Parathyroid adenoma (tissue), 2 donors: ENCODE data around the gene CGB7.

Experiments used
- H2AFZ ChIP-seq: fragments of 300-600 bp; sonication (generic); one replicate; pipeline ENCODE4 v1.7.0; 2017; ENCODE audit warnings: antibody characterized with exemption, mild to moderate bottlenecking
- H3K27ac ChIP-seq: fragments of 300-600 bp; sonication (generic); one replicate; pipeline ENCODE4 v1.7.0; 2017
- H3K27me3 ChIP-seq: fragments of 300-600 bp; sonication (generic); one replicate; pipeline ENCODE4 v1.7.0; 2017; ENCODE audit warnings: low read length; ENCODE audit not compliant: control insufficient read depth, insufficient read depth
- H3K36me3 ChIP-seq: fragments of 300-600 bp; sonication (generic); one replicate; pipeline ENCODE4 v1.7.0; 2017; ENCODE audit warnings: low read length; ENCODE audit not compliant: control insufficient read depth, insufficient read depth
- H3K4me1 ChIP-seq: fragments of 300-600 bp; sonication (generic); one replicate; pipeline ENCODE4 v1.7.0; 2017; ENCODE audit warnings: control low read depth
- H3K4me2 ChIP-seq: fragments of 300-600 bp; sonication (generic); one replicate; pipeline ENCODE4 v1.7.0; 2017; ENCODE audit warnings: low read length
- H3K4me3 ChIP-seq: fragments of 300-600 bp; sonication (generic); one replicate; pipeline ENCODE4 v1.7.0; 2017; ENCODE audit warnings: low read depth, low read length
- H3K79me2 ChIP-seq: fragments of 300-600 bp; sonication (generic); one replicate; pipeline ENCODE4 v1.7.0; 2017; ENCODE audit warnings: control low read depth
- H3K9ac ChIP-seq: fragments of 300-600 bp; sonication (generic); one replicate; pipeline ENCODE4 v1.7.0; 2017; ENCODE audit warnings: mild to moderate bottlenecking
- H3K9me3 ChIP-seq: fragments of 300-600 bp; sonication (generic); one replicate; pipeline ENCODE4 v1.7.0; 2017; ENCODE audit warnings: low read length; ENCODE audit not compliant: control insufficient read depth
- TF ChIP-seq, protein P1 (sequence below): fragments of 300-600 bp; sonication (generic); IDR thresholded peaks from one replicate; pipeline ENCODE4 v1.7.0; 2017; ENCODE audit warnings: antibody characterized with exemption, mild to moderate bottlenecking
- donor health status: primary hyperparathyroidism.

The CGB7 gene

DNA sequence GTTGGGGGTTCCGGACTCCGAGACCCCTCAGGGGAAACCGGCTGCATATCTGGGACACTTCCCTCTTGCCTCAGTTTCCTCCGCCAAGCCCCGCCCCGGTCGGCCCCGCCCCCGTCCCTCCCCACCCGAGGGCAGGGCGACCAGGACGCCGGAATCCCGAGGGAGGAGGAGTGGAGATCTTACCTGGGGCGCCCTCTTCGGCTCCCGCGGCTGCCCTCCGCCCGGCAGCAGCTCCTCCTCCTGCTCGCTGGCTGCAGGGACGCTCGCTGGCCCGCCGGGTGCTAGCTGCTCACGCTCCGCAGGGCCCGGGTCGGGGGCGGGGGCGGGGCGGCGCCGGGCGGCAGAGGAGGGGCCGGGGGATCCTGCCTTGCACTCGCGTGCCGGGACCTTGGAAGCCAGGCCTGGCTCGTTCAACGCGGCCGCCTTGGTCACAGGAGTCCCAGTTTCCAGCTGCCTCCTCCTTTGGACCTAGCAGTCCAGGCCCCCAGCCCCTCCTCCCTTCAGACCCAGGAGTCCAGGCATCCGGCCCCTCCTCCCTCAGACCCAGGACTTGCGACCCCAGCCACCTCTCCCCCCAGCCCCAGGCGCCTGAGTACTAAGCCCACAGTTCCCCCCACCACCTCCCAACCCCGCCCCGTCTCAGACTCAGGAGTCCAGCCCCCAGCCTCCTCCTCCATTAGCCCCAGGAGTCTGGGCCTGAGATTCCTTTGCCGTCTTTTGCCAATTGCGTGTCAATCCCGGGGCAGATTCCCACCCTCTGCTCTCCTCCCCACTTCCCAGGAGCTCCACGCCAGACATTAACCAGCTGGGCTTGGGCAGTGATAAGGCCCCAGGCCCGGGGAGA lies 7.4 kb upstream of the CGB7 start, which contains the start of gene NTF4:
Gene NTF4 (minus strand): TSS at position 51 of the 844 bp plus-strand sequence. CDS start 2,821 bp downstream, outside the sequence.
- Histone ChIP-seq H3K4me2 (peak within 1 kb of the TSS; percentile 49), H3K4me3 (peak within 1 kb of the TSS; percentile 16), H3K9me3 (no peaks in the 10 kb centered on the region), H2AFZ (no peak within 1 kb of the TSS), H3K27ac (no peak within 1 kb of the TSS), H3K79me2 (no peaks in the 10 kb centered on the region), H3K4me1 (no peaks in the 10 kb centered on the region), H3K27me3 (no peaks in the 10 kb centered on the region), H3K36me3 (no peaks in the 10 kb centered on the region), H3K9ac (no peak within 1 kb of the TSS)
- TF ChIP-seq, protein P1, sequence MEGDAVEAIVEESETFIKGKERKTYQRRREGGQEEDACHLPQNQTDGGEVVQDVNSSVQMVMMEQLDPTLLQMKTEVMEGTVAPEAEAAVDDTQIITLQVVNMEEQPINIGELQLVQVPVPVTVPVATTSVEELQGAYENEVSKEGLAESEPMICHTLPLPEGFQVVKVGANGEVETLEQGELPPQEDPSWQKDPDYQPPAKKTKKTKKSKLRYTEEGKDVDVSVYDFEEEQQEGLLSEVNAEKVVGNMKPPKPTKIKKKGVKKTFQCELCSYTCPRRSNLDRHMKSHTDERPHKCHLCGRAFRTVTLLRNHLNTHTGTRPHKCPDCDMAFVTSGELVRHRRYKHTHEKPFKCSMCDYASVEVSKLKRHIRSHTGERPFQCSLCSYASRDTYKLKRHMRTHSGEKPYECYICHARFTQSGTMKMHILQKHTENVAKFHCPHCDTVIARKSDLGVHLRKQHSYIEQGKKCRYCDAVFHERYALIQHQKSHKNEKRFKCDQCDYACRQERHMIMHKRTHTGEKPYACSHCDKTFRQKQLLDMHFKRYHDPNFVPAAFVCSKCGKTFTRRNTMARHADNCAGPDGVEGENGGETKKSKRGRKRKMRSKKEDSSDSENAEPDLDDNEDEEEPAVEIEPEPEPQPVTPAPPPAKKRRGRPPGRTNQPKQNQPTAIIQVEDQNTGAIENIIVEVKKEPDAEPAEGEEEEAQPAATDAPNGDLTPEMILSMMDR = no peak

DNA sequence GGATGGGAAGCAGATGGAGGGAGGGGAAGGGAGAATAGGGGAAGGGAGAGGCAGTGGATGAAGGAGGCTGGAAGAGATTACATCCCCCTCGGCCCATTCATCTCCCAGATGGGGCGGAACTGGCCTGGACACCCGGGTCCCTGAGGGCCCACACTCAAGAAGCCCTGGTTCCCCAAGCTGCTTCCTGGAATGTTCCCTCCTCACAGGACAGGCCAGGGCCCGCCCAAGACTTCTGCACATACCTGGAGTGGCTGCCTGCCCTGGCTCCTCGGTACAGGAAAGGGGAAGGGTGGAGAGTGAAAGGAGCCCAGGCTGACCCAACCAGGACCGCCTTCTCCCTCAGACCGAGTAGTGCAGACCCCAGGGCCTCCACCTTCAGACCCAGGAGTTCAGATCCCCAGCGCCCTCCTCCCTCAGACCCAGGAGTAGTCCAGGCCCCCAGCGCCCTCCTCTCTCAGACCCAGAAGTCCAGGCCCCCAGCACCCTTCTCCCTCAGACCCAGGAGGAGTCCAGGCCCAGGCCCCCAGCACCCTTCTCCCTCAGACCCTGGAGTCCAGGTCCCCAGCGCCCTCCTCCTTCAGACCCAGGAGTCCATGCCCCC lies 6.6 kb upstream of the CGB7 start:
- Histone ChIP-seq H3K79me2 (no peaks in the 10 kb centered on the region), H3K36me3 (no peaks in the 10 kb centered on the region), H3K4me1 (no peaks in the 10 kb centered on the region), H3K9me3 (no peaks in the 10 kb centered on the region), H3K27me3 (no peaks in the 10 kb centered on the region), H3K9ac (no peak overlapping the region), H2AFZ (no peak overlapping the region), H3K4me3 (no peak overlapping the region), H3K27ac (no peak overlapping the region), H3K4me2 (no peak overlapping the region)
- TF ChIP-seq, protein P1 = no peak

DNA sequence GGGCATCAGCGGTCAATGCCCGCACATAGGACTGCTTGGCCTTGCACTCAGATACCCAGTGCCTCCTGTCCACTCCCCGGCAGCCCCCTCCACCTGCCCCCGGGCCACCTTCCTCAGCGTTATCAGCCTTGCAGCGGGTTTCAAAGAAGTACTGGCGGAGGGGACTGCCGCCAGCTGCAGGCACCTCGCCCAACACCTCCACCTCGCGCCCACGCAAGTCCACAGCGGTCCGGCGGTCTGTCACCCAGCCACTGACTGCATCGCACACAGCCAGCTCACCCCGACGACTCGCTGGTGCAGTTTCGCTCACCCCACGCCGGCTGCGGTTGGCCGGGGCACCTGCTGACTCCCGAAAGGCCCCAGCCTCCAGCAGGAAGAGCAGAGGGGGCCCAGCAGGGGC lies 3.9 kb upstream of the CGB7 start:
- Histone ChIP-seq H3K4me1 (peaks cover 4% of the 10 kb centered on the region), H3K9me3 (no peaks in the 10 kb centered on the region), H3K9ac (no peak overlapping the region), H3K4me2 (no peak overlapping the region), H3K36me3 (no peaks in the 10 kb centered on the region), H3K79me2 (no peaks in the 10 kb centered on the region), H3K27me3 (no peaks in the 10 kb centered on the region), H3K4me3 (no peak overlapping the region), H3K27ac (no peak overlapping the region), H2AFZ (no peak overlapping the region)
- TF ChIP-seq, protein P1 = no peak

DNA sequence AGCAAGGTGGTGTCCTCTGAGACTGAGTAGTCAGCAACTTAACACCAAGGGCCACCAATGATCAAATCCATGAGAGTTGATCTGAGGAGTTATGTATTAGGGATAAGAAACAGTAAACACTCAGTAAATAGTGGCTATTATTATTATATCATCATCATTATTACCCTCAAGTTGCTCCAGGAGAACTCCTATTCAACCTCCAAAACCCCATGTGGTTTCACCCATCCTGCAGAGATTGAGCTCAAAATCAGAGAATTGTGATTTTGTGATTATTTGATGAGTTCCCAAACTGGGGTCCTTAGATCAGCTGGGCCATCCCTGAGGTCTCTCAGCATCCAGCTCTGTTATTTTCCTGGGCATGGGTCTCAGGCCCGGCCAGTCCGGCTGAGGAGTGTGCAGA lies 3.5 kb upstream of the CGB7 start:
- Histone ChIP-seq H3K27ac (no peak overlapping the region), H3K36me3 (no peaks in the 10 kb centered on the region), H3K4me3 (no peak overlapping the region), H3K9ac (no peak overlapping the region), H3K79me2 (no peaks in the 10 kb centered on the region), H3K4me1 (peaks cover 4% of the 10 kb centered on the region), H3K9me3 (no peaks in the 10 kb centered on the region), H3K27me3 (no peaks in the 10 kb centered on the region), H3K4me2 (no peak overlapping the region), H2AFZ (no peak overlapping the region)
- TF ChIP-seq, protein P1 = no peak
